Thyroid gland (tissue), 4 donors: ENCODE data around the gene PPIL1. TPM values are rescaled to one million over a fixed set of nuclear protein-coding genes. Genes with fewer than 3 reads are reported as not detected.
A peak's percentile ranks its signal among the peaks of the same experiment; 100 is the strongest.

Source experiments
- DNase-seq, 2 donors: peaks; one replicate each; pipeline ENCODE4 v3.0.0-alpha.2; 2019
- H3K27ac ChIP-seq, 3 donors: fragments of 200-600 bp; sonication (generic); 1 replicate in 2 of 3; 2 replicates in 1 of 3; pipeline ENCODE4 v1.5.1; 2016 to 2019; ENCODE audit warnings: mild to moderate bottlenecking in 1 of 3, moderate library complexity in 1 of 3
- H3K27me3 ChIP-seq: fragments of 200-600 bp; sonication (generic); one replicate; pipeline ENCODE4 v1.5.1; 2019
- H3K36me3 ChIP-seq, 2 donors: fragments of 200-600 bp; sonication (generic); one replicate each; pipeline ENCODE4 v1.5.1; 2016 to 2019
- H3K4me1 ChIP-seq, 2 donors: fragments of 200-600 bp; sonication (generic); one replicate each; pipeline ENCODE4 v1.5.1; 2017 to 2019
- H3K4me3 ChIP-seq, 3 donors: fragments of 200-600 bp; sonication (generic); replicated peaks in 1 of 3; 1 replicate in 2 of 3; 2 replicates in 1 of 3; pipeline ENCODE4 v1.5.1; 2016; ENCODE audit warnings: mild to moderate bottlenecking in 1 of 3
- H3K9me3 ChIP-seq: fragments of 200-600 bp; sonication (generic); one replicate; pipeline ENCODE4 v1.5.1; 2017
- POLR2A ChIP-seq, 2 donors: fragments of 450-650 bp; IDR thresholded peaks; one replicate each; pipeline ENCODE4 v1.6.1; 2017; ENCODE audit warnings: antibody characterized with exemption in 2 of 2, mild to moderate bottlenecking in 2 of 2, moderate library complexity in 1 of 2
- WGBS, 2 donors: methylation state at CpG; one replicate each; pipeline ENCODE4 v1.1.5; 2017; 5-methylcytosine and 5-hydroxymethylcytosine counted together
- intact Hi-C: fragments of 100-400 bp; cut with DNase I; formaldehyde crosslinking; loops from one replicate; pipeline ENCODE4 v1.15.1; 2023
- total RNA-seq, 4 donors: library from RNA; depleted of rRNA; stranded (reverse); fragments of >200 nt; gene quantifications; one replicate each; pipeline ENCODE4 v1.2.3, GENCODE V29; 2016
- TF ChIP-seq, protein P1 (sequence below), 6 experiments: fragments of 200-600 bp in 3 of 6; fragments of 450-650 bp in 3 of 6; sonication (generic) in 3 of 6; IDR thresholded peaks; one replicate each; pipeline ENCODE4 v1.5.1; 2016 to 2019; ENCODE audit warnings: antibody characterized with exemption in 6 of 6, mild to moderate bottlenecking in 2 of 6, inconsistent platforms in 1 of 6, moderate library complexity in 1 of 6

The PPIL1 gene
- total RNA-seq, 4 donors from 2014 or later, result 35.3 to 69.4 (median 44.3) TPM

DNA sequence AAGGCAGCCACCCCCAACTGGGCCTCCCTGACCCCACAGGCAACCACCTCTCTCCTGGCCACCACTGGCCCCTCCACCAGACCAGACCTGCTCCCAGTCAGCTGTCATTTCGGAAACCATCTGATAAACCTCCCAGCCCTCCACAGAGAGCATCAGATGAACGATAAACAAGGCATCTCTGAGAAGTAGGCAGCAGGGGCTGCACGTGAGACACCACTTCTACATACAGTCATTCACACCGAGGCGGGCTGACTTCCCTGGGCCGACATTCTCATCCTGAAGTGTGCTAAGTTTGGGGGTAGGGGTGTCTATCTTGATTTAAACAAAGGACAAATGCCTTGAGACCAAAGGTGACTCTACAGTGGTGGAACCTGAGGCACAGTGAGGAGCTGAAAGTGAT, 49.2 kb downstream of the PPIL1 start:
- WGBS, 2 donors, result 87 to 89% methylated on average over 5 to 6 of the region's 6 CpGs
- TF ChIP-seq POLR2A (IDR thresholded peaks at IDR 0.05), result no peak
- TF ChIP-seq, protein P1, sequence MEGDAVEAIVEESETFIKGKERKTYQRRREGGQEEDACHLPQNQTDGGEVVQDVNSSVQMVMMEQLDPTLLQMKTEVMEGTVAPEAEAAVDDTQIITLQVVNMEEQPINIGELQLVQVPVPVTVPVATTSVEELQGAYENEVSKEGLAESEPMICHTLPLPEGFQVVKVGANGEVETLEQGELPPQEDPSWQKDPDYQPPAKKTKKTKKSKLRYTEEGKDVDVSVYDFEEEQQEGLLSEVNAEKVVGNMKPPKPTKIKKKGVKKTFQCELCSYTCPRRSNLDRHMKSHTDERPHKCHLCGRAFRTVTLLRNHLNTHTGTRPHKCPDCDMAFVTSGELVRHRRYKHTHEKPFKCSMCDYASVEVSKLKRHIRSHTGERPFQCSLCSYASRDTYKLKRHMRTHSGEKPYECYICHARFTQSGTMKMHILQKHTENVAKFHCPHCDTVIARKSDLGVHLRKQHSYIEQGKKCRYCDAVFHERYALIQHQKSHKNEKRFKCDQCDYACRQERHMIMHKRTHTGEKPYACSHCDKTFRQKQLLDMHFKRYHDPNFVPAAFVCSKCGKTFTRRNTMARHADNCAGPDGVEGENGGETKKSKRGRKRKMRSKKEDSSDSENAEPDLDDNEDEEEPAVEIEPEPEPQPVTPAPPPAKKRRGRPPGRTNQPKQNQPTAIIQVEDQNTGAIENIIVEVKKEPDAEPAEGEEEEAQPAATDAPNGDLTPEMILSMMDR (IDR thresholded peaks at IDR 0.05), result no peak
- intact Hi-C loops, result no loop called here
- no peak for DNase-seq
- H3K27ac ChIP-seq, result peak overlapping the region in 1 of 3 donors; percentile 58
- no peak overlapping the region for H3K4me3 ChIP-seq
- H3K4me1 ChIP-seq, result peaks cover 7 to 21% of the 10 kb centered on the region in 2 donors
- H3K27me3 ChIP-seq, result no peaks in the 10 kb centered on the region
- no peaks in the 10 kb centered on the region for H3K9me3 ChIP-seq
- H3K36me3 ChIP-seq, result no peaks in the 10 kb centered on the region

DNA sequence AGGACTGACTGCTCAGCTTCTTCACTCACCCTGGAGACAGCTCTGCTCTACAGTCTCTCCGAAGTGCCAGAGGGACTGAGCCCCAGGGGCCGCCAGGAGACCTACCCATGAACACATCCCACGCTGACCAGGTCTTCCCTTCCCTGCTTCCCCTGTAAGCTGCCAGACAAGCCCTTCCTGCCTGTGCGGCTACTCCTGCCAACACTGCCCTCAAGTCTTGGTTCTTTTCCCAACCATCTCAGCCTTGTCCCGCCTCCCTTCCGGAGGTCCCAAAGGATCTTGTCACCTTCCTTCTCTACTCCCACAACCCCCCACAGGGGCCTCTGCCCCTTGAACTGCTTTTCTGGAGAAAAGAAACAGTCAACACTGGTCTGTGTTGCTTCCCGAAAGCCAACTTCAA, 50.4 kb downstream of the PPIL1 start:
- Histone ChIP-seq H3K36me3 (no peaks in the 10 kb centered on the region), H3K27ac (no peak overlapping the region), H3K4me1 (peaks cover 0 to 15% of the 10 kb centered on the region in 2 donors), H3K4me3 (no peak overlapping the region), H3K9me3 (no peaks in the 10 kb centered on the region), H3K27me3 (no peaks in the 10 kb centered on the region)
- no peak for TF ChIP-seq POLR2A (IDR thresholded peaks at IDR 0.05)
- TF ChIP-seq, protein P1 (IDR thresholded peaks at IDR 0.05), result no peak
- 68 to 72% methylated on average over 7 of the region's 7 CpGs for WGBS, 2 donors
- no peak for DNase-seq
- intact Hi-C loops, result no loop called here

DNA sequence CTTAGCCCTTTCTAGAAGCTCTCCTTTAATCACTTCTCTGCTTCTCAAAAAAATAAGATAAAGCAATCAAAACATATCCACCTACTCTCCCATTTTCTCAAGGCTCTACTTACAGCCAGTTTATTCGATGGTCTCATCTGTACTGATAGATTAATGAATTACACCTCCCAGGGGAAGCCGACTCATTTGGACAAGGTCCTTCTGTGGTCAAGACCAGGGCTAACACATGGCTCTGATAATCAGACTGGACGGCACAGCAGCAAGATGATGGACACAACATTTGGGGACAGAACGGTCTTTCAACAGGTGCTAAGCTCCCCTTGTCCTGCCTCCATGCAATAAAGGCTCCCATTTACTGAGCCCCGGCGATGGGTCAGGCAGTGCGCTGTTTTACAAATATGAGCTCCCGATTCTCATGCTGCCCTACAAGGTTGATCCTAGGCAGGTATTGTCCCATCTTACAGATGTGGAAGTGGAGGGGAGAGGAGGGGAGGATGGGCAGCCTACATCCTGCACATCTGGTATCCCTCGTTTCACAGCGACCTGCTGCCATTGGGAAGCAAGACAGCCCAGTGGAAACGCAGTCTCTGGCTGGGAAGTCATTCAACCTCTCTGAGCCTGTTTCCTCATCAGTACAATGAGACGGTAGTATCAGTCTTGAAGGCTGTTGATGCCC, 51.0 kb downstream of the PPIL1 start:
- Histone ChIP-seq H3K27ac (peak overlapping the region in 2 of 3 donors; percentile 30 to 65), H3K9me3 (no peaks in the 10 kb centered on the region), H3K4me1 (peaks cover 0 to 15% of the 10 kb centered on the region in 2 donors), H3K27me3 (no peaks in the 10 kb centered on the region), H3K36me3 (no peaks in the 10 kb centered on the region), H3K4me3 (no peak overlapping the region)
- TF ChIP-seq, protein P1 (IDR thresholded peaks at IDR 0.05), result no peak
- TF ChIP-seq POLR2A (IDR thresholded peaks at IDR 0.05), result no peak
- intact Hi-C loops, result no loop called here
- 84 to 87% methylated on average over 12 of the region's 12 CpGs for WGBS, 2 donors
- no peak for DNase-seq

DNA sequence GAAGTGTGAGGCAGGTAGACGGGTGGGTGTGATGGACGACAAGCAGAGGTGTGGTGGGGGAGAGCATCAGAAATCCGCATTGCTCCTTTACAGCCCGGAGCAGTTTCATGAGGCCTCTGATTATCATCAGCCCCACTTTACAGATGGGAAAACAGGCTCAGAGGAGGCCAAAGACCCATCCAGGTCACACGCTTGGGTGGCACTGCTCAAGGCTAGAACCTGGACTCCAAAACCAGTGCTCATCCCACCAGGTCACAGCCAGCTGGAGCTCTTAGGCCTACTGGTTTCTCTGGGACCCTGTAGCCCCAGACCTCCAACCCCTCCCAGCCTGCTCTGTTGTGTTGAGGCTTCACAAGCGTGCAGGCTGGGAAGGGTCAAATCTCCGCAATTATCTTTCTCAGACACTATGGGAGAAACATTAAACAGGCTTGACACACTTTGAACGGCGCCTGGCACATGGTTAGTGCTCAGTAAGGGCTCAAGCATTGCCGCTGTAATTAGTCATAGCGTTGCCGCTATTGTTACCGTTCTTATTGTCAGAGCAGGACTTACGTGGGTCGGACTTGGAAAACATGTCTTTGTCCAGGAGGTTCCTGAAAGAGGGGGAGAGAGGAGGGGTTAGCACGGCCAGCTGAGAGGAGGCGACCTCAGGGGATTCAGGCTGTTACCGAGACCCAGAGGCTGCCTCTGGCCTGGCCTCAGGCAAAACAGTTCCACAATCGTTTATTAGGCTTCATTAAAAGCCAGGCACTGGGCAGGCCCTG, 51.9 kb downstream of the PPIL1 start:
- no peak for TF ChIP-seq POLR2A (IDR thresholded peaks at IDR 0.05)
- TF ChIP-seq, protein P1 (IDR thresholded peaks at IDR 0.05), result no peak
- Histone ChIP-seq H3K27me3 (no peaks in the 10 kb centered on the region), H3K36me3 (no peaks in the 10 kb centered on the region), H3K4me3 (no peak overlapping the region), H3K27ac (peak overlapping the region in 2 of 3 donors; percentile 45 to 65), H3K4me1 (peaks cover 0 to 14% of the 10 kb centered on the region in 2 donors), H3K9me3 (no peaks in the 10 kb centered on the region)
- DNase-seq, result no peak
- intact Hi-C loops, result no loop called here
- WGBS, 2 donors, result 64 to 80% methylated on average over 18 to 19 of the region's 19 CpGs
